GM21825 (cell line): ENCODE data around the gene WASHC4.
"Not testable (repeated sequence)": the region's sequence is repeated elsewhere in the genome, so short reads cannot be mapped to it uniquely, and the experiment has no call there.

Source experiments
- ATAC-seq: cut with Tn5 transposase; IDR thresholded peaks from one replicate; pipeline ENCODE4 v1.9.1; 2021; ENCODE audit warnings: mild to moderate bottlenecking, moderate library complexity; ENCODE audit not compliant: unreplicated experiment

Gene WASHC4

GRCh38 chr12:105164068-105164467 lies 56.5 kb downstream of the WASHC4 start:
- no peak for ATAC-seq

DNA sequence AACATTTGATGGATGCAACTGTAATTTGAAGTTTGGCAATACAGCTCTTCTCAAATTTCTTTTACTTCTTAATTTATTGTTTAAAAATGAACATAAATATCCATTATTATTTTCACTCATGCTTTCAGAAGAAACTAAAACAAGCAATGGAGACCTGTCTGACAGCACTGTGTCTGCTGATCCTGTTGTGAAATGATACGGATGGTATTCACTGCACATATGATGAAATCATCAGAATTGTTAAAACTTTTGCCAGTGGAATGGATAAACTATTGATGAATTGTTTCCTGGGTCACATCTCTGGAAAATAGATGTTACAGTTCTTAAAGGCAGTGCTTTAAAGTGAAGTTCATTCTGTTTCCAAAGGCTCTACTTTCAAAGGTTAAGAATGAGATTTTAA lies 59.2 kb downstream of the WASHC4 start:
- ATAC-seq, result no peak

DNA sequence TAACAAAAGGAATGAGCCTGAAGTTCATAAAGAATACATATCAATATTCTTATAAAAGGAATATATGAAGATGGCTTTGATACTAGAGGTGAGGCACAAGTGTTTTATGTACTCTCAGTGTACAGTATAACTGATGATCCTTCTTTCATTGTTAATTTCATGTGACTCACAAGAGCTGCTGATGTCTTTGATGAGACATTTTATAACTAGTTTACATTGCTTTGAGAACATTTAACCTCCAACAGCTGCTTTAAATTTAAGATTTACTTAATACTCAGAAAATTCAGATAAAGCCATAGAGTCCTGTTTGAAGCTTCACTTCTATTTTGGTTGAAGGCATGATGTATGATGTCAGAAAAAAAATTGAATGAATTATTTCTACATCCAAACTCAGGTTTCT lies 59.8 kb downstream of the WASHC4 start:
- no peak for ATAC-seq

GRCh38 chr12:105168006-105168405 lies 60.5 kb downstream of the WASHC4 start:
- ATAC-seq, result no peak

- ATAC-seq, result no peak
These were observed 62.6 kb downstream of the WASHC4 start for GRCh38 chr12:105170139-105170538.

- no peak for ATAC-seq
These were observed 64.3 kb downstream of the WASHC4 start for GRCh38 chr12:105171691-105172436.

GRCh38 chr12:105175397-105175990 lies 68.0 kb downstream of the WASHC4 start:
- ATAC-seq, result no peak

GRCh38 chr12:105177208-105177607 lies 69.7 kb downstream of the WASHC4 start:
- no peak for ATAC-seq

DNA sequence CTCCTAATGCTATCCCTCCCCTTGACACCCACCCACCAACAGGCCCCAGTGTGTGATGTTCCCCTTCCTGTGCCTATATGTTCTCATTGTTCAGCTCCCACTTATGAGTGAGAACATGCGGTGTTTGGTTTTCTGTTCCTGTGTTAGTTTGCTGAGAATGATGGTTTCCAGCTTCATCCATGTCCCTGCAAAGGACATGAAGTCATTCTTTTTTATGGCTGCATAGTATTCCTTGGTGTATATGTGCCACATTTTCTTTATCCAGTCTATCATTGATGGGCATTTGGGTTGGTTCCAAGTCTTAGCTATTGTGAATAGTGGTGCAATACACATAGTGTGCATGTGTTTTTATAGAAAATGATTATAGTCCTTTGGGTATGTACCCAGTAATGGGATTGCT lies 71.6 kb downstream of the WASHC4 start:
- not testable (repeated sequence) for ATAC-seq

DNA sequence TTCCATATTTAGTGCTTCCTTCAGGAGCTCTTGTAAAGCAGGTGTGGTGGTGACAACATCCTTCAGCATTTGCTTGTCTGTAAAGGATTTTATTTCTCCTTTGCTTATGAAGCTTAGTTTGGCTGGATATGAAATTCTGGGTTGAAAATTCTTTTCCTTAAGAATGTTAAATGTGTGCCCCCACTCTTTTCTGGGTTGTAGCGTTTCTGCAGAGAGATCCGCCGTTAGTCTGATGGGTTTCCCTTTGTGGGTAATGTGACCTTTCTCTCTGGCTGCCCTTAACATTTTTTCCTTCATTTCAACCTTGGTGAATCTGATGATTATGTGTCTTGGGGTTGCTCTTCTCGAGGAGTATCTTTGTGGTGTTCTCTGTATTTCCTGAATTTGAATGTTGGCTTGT lies 75.9 kb downstream of the WASHC4 start:
- not testable (repeated sequence) for ATAC-seq

GRCh38 chr12:105183976-105184375 lies 76.4 kb downstream of the WASHC4 start:
- not testable (repeated sequence) for ATAC-seq

DNA sequence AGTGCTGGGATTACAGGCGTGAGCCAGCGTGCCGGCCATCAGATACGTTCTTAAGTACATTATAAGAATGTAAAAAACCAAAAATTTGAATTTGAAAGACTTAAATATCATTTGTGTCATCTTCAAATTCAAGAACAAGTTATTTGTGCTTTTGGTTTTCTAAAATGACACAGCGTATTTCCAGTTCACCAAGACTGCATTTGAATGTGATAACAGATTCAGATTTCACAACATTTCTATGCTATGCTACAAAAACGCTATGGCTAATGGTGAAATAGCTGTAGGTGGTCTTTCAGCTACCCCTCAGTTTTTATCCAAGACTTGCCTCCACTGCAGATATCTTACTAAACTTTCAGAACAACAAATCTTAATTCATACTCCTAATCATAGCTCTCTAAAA lies 81.8 kb downstream of the WASHC4 start:
- no peak for ATAC-seq

- no peak for ATAC-seq
These were observed 83.0 kb downstream of the WASHC4 start for GRCh38 chr12:105190530-105190929.

- no peak for ATAC-seq
These were observed 85.2 kb downstream of the WASHC4 start for GRCh38 chr12:105192624-105193225.

DNA sequence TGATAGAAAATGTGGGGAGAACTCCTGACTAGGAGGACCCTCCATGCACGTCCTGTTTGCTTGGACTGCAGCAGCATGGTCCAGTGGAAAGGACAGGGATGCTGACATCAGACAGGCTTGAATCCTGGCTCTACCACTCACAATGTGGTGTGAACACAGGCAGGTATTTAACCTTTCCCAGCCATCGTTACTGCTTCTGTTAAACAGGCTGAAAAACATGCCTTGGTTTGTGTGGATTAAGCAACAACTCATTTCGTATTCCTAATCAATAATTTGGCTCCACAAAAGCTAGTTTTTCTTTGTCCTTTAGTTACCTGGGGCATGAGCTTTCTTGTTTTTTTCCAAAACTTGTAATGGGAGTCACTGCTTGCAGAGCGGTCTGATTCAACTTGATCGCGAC lies 87.4 kb downstream of the WASHC4 start:
- ATAC-seq, result no peak

DNA sequence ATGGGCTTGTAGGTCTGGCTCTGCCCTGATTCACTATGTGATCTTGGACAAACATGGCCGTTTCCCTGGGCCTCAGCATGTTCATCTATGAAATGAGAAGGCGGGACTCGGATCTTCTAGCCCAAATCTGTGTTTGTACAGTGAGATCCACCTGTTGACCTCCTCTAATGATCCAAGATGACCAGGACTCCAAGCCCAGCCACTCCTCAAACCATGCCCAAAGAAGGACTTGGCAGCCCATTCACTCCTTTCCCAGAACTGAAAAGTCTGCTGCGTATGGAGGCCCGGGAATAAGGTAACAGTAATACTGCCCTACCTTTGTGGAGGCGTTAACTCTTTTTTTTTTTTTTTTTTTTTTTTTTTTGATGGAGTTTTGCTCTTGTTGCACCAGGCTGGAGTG lies 88.6 kb downstream of the WASHC4 start:
- ATAC-seq, result no peak

- no peak for ATAC-seq
These were observed 91.4 kb downstream of the WASHC4 start for GRCh38 chr12:105198961-105199360.

GRCh38 chr12:105200385-105200784 lies 92.9 kb downstream of the WASHC4 start:
- no peak for ATAC-seq

GRCh38 chr12:105201299-105201698 lies 93.8 kb downstream of the WASHC4 start:
- ATAC-seq, result no peak

DNA sequence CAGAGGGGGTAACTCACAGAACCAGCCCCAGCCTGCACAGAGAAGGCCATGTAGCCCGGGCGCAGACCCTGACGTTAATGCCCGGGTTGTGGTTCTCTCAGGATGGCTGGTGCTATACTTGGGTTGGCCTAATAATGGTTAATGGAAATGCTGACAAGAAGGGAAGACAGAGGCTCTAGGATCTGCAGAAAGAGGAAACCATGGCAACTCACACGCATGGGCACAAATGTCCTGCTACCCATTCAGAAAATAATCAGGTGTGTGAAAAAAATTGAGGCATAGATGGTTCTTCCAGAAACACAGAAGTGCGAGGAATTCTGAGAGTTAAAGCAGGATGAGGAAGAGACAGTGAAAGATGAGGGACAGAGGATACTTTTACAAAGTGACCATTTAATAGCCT lies 94.7 kb downstream of the WASHC4 start:
- ATAC-seq, result no peak

GRCh38 chr12:105204127-105204526 lies 96.6 kb downstream of the WASHC4 start:
- ATAC-seq, result no peak

GRCh38 chr12:105204916-105205315 lies 97.4 kb downstream of the WASHC4 start:
- ATAC-seq, result no peak
